GM18861 (cell line): ENCODE data around the gene MRPS9.

Experiments
- ATAC-seq: cut with Tn5 transposase; IDR thresholded peaks from one replicate; pipeline ENCODE4 v1.9.1; 2021; ENCODE audit not compliant: unreplicated experiment

The MRPS9 gene

GRCh38 chr2:105149272-105149671 is 111.4 kb downstream of the MRPS9 start:
- no peak for ATAC-seq
